HCT116 (cell line): Measurements from ENCODE around the gene ECI2. TPM values are rescaled to one million over a fixed set of nuclear protein-coding genes. Genes with fewer than 3 reads are reported as not detected.

Source experiments
- total RNA-seq: library from RNA; stranded (reverse); gene quantifications from one replicate; pipeline ENCODE4 v1.2.1, GENCODE V29; 2021; ENCODE audit not compliant: unreplicated experiment

ECI2 gene
- total RNA-seq, 1 experiment from 2014 or later = 56.8 TPM

Other genes starting within 250 kb of the ECI2 start
- gene FAM217A, start 56.4 kb downstream of the ECI2 start, total RNA-seq = not detected